ENCODE measurements around the gene SVIL.

DNA sequence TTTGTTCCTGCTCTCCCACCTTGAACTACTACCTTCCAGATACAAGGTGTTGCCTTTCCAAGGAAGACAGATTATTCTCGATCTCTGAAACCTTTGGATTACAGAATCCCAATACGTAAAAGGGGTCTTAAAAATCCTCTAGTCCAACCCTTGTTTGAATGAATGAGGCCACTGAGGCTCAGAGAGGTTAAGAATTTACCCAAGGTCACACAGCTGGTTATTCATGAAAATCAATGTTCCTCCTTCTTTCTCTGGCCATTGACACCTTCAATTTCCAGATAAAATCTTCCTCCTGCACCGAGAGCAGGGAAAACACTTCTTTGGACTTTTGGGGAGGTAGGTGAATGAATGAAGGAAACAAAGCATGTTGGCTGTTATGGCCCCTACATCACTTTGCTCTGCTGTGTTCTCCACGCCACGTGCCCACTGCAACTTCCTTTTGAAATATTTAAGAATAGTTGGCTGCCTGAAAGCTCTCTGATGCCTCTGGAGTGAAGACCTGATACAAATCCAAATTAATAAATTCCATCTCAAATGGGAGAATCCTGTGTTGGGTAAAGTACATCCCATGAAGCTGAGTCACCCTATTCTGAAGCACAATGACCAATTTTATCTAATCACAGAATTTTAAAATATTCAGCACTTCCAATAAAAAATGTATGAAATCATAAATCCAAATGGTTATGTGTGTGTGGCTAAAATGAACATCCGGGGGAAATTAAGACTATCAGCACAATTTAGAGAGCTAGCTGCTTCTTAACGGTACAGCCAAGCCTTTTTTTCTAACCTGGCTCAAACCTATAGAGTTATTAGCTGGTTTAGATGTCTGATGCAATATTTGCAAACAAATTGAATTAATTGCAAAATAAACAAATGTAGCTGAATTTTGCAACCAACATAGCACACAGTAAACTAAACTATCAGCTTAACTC, 7.3 kb downstream of the SVIL start:
- TF ChIP-seq EZH2 (IDR thresholded peaks at IDR 0.05), result no peak
- TF ChIP-seq POLR2AphosphoS5 (IDR thresholded peaks at IDR 0.05; ENCODE audit: borderline replicate concordance, low read depth, low read length), result no peak
